Measurements from ENCODE around the gene C1orf56.

The C1orf56 gene, protein sequence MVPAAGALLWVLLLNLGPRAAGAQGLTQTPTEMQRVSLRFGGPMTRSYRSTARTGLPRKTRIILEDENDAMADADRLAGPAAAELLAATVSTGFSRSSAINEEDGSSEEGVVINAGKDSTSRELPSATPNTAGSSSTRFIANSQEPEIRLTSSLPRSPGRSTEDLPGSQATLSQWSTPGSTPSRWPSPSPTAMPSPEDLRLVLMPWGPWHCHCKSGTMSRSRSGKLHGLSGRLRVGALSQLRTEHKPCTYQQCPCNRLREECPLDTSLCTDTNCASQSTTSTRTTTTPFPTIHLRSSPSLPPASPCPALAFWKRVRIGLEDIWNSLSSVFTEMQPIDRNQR

DNA sequence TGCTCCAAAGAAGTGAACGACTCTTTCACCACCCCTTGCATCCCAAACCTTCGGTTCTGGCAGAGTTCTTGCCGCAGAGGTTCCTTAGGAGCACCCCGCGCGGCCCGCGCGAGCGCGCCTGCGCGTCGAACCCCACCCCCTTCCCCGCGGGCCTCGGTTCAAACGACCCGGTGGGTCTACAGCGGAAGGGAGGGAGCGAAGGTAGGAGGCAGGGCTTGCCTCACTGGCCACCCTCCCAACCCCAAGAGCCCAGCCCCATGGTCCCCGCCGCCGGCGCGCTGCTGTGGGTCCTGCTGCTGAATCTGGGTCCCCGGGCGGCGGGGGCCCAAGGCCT is at the start of gene C1orf56:
C1orf56 (plus strand) TSS at position 161 of the 334 bp plus-strand sequence; CDS start at position 258, 97 bp downstream.
- no peak for DNase-seq (ENCODE audit: extremely low read depth, low read depth)
- TF ChIP-seq, protein P1, sequence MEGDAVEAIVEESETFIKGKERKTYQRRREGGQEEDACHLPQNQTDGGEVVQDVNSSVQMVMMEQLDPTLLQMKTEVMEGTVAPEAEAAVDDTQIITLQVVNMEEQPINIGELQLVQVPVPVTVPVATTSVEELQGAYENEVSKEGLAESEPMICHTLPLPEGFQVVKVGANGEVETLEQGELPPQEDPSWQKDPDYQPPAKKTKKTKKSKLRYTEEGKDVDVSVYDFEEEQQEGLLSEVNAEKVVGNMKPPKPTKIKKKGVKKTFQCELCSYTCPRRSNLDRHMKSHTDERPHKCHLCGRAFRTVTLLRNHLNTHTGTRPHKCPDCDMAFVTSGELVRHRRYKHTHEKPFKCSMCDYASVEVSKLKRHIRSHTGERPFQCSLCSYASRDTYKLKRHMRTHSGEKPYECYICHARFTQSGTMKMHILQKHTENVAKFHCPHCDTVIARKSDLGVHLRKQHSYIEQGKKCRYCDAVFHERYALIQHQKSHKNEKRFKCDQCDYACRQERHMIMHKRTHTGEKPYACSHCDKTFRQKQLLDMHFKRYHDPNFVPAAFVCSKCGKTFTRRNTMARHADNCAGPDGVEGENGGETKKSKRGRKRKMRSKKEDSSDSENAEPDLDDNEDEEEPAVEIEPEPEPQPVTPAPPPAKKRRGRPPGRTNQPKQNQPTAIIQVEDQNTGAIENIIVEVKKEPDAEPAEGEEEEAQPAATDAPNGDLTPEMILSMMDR (IDR thresholded peaks at IDR 0.05; ENCODE audit: low read depth, low read length): no peak

DNA sequence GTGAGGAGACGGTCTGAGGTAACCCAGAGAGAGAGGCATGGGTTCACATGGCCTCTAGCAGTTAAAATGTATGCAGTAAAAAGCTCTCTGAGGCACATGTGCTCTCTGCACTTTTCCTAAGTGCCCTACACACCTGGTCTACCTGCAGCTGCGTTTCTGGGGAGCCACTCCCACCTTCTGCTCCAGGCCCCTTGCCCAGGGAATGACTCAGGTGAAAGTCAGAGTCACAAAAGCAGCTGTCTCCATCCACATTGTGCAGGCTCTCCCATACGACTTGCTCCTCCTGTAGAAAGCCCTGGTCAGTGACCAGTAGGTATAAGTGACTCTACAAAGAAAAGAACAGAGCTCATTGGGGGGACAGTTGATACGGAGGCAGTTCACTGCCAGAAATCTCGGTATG is 49.6 kb upstream of the C1orf56 start:
- DNase-seq (ENCODE audit: extremely low read depth, low read depth): no peak
- TF ChIP-seq, protein P1 (IDR thresholded peaks at IDR 0.05; ENCODE audit: low read depth, low read length): no peak

DNA sequence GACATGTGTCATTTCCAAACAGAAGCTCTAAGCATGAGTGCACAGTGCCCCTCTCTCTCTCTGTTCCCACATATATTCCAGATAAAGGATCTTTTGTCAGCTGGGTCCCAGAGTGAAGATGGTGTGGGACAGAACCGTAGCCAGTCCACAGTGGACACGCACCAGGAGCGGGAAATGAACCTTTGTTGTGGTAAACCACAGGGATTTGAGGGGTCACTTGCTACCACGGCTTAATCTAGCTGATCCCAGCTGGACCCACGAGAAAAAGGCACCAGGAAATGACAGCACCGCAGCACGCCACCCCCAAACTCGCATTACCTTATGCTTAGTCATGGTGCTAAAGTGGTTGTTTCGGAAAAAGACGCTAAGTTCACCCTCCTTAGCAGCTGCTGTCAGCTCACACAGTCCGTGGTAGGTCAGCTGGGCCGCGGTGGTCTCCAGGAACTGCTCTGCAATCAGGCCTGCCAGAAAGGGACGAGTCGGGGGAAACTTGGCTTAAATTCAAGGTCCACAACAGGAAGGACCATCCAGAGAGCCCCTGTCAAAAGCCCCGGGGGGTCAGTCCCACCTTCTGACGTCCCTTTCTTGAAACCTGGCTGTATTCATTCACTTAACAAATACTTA is 48.4 kb upstream of the C1orf56 start:
- no peak for DNase-seq (ENCODE audit: extremely low read depth, low read depth)
- TF ChIP-seq, protein P1 (IDR thresholded peaks at IDR 0.05; ENCODE audit: low read depth, low read length): no peak

DNA sequence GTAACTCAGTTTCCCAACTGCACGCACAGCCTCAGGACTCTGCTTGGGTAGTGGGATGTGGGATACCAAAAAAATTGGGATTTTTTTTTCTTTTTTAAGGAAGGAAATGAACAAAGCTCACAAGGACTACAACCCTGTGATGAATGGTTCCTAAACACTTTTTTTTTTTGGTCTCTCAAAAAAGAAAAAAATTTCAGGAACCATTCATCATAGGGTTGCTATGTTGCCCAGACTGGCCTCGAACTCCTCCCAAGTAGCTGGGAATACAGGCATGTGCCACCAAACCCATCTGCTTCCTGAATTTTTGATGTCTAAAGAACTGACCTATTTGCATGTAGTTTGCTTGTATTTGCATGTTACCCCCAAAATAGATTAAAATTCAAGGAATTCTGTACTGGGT is 47.6 kb upstream of the C1orf56 start:
- DNase-seq (ENCODE audit: extremely low read depth, low read depth): no peak

DNA sequence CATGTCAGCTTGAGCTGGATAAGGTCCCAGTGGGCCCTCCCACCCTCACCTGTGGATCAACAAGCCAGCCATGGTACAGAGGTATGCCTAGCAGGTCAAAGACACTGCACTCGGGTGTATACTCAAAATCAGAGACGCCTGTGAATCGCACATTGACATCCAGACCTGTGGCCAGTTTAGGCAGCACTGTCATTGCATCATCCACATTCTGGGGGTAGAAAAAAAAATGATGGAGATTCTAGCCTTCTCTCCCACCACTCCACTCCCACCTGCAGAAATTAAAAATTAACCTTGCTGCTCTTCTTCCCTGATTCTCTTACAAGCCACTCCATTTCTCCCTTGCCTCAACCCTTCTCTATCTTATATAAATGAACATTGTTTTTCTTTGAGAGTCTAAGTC is 47.1 kb upstream of the C1orf56 start:
- TF ChIP-seq, protein P1 (IDR thresholded peaks at IDR 0.05; ENCODE audit: low read depth, low read length): no peak
- no peak for DNase-seq (ENCODE audit: extremely low read depth, low read depth)

More for the DNA sequence above, 47.6 kb upstream of the C1orf56 start:
- TF ChIP-seq, protein P1 (IDR thresholded peaks at IDR 0.05; ENCODE audit: low read depth, low read length): no peak

DNA sequence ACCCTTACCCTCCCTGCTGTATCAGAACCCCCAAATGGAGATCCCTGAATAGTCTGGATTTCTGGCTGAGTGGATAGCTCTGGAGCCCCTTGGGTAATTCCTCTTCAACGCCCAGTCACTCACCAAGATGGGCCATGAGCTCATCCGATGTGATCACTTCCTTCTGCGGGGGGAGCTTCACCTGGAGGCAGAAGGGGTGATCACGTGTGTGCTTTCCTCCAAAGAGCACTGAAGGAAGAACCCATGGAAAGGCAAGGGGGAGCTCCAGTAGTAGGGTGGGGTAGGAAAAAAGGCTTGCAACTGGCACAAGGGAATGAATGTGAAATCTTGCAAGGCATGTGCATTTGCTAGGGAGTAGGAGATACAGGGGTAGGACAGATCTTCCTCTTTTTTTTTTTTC is 45.9 kb upstream of the C1orf56 start:
- TF ChIP-seq, protein P1 (IDR thresholded peaks at IDR 0.05; ENCODE audit: low read depth, low read length): no peak
- no peak for DNase-seq (ENCODE audit: extremely low read depth, low read depth)

DNA sequence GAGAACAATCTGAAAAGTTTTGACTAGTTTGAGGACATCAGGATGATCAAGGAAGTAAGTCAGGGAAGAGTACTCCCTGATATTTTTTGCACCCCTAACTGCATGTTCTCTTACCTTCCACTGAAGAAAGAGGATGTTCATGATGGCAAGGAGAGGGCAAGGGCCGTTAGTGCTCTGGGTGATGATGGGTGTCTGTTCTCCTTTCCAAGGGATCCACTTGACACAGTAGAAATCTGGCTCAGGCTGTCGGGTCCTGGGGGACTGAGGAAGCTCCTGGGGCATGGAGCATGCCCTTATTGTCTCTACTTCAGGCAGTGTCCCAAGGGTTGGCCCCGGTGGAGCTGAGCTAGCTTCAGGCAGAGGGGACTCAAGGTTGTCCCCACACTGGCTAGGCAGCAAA is 45.5 kb upstream of the C1orf56 start:
- TF ChIP-seq, protein P1 (IDR thresholded peaks at IDR 0.05; ENCODE audit: low read depth, low read length): no peak
- DNase-seq (ENCODE audit: extremely low read depth, low read depth): no peak

Data from AG09319 (cell line).